Osteoblast (primary cell): ENCODE measurements around the gene PPP1R17. TPM values are rescaled to one million over a fixed set of nuclear protein-coding genes. Genes with fewer than 3 reads are reported as not detected.
A peak's percentile ranks its signal among the peaks of the same experiment; 100 is the strongest.

Experiments
- DNase-seq: peaks from one replicate; pipeline ENCODE4 v3.0.0; 2011; ENCODE audit warnings: low spot score, mixed read lengths; ENCODE audit not compliant: insufficient read length; ENCODE audit errors: missing footprints
- H2AFZ ChIP-seq: 2 replicates; pipeline ENCODE4 v1.6.0; 2011; ENCODE audit warnings: mild to moderate bottlenecking, low read length
- H3K27ac ChIP-seq: 2 replicates; pipeline ENCODE4 v1.5.1; 2011; ENCODE audit warnings: mild to moderate bottlenecking, low read depth, low read length, moderate library complexity
- H3K27me3 ChIP-seq: 2 replicates; pipeline ENCODE4 v1.6.0; 2012; ENCODE audit warnings: mild to moderate bottlenecking, control low read depth, inconsistent platforms, low read length, moderate library complexity; ENCODE audit not compliant: insufficient read depth
- H3K36me3 ChIP-seq: 2 replicates; pipeline ENCODE4 v1.5.1; 2011; ENCODE audit warnings: mild to moderate bottlenecking, low read length, control low read depth, moderate library complexity; ENCODE audit not compliant: insufficient read depth
- H3K4me1 ChIP-seq: 2 replicates; pipeline ENCODE4 v1.5.1; 2011; ENCODE audit warnings: mild to moderate bottlenecking, low read length, control low read depth, moderate library complexity; ENCODE audit not compliant: insufficient read depth
- H3K4me2 ChIP-seq: 2 replicates; pipeline ENCODE4 v1.6.0; 2011; ENCODE audit warnings: mild to moderate bottlenecking, low read length; ENCODE audit not compliant: insufficient read depth
- H3K4me3 ChIP-seq: fragments of 200-600 bp; sonication (generic); 3 replicates; pipeline ENCODE4 v1.5.1; 2012; ENCODE audit warnings: mild to moderate bottlenecking, low read length, inconsistent platforms; ENCODE audit not compliant: insufficient read depth
- H3K79me2 ChIP-seq: 2 replicates; pipeline ENCODE4 v1.6.0; 2012; ENCODE audit warnings: mild to moderate bottlenecking, low read length, control low read depth, inconsistent platforms; ENCODE audit not compliant: insufficient read depth
- H3K9me3 ChIP-seq: 2 replicates; pipeline ENCODE4 v1.5.1; 2011; ENCODE audit warnings: low read depth, low read length, control low read depth
- H4K20me1 ChIP-seq: 2 replicates; pipeline ENCODE4 v1.6.0; 2012; ENCODE audit warnings: mild to moderate bottlenecking, low read length, control low read depth; ENCODE audit not compliant: insufficient read depth
- total RNA-seq: library from RNA; depleted of rRNA; stranded (reverse); fragments of >200 nt; gene quantifications from 2 replicates; pipeline ENCODE4 v1.2.3, GENCODE V29; 2012
- TF ChIP-seq, protein P1 (sequence below): IDR thresholded peaks from 2 replicates; pipeline ENCODE4 v1.5.1; 2011; ENCODE audit warnings: mild to moderate bottlenecking, low read depth, low read length, moderate library complexity; ENCODE audit errors: extremely low read depth

Gene PPP1R17
- total RNA-seq, 1 donor: not detected

DNA sequence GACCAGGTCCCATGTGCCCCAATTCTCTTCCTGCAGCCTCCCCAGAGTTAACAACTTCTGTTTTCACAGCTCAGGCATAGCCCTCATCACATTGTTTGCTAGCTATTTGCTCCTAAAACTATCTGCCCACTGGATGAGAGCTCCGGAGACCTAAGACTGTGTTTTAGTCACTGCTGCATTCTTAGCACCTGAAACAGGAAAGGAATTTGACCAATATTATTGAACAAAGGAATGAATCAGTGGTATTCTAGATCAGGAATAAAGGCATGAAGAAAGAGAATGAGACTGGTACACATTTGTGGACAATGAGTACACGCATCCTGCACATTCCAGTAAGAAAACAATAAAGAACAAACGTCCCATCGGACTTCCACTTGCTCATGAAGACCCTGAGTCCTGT lies 54.8 kb downstream of the PPP1R17 start:
- Histone ChIP-seq H3K4me3 (no peak overlapping the region), H3K27ac (no peak overlapping the region), H3K4me1 (no peaks in the 10 kb centered on the region), H3K9me3 (no peaks in the 10 kb centered on the region), H4K20me1 (no peaks in the 10 kb centered on the region), H3K36me3 (no peaks in the 10 kb centered on the region), H3K4me2 (no peak overlapping the region), H2AFZ (no peak overlapping the region), H3K79me2 (no peaks in the 10 kb centered on the region), H3K27me3 (no peaks in the 10 kb centered on the region)
- TF ChIP-seq, protein P1, sequence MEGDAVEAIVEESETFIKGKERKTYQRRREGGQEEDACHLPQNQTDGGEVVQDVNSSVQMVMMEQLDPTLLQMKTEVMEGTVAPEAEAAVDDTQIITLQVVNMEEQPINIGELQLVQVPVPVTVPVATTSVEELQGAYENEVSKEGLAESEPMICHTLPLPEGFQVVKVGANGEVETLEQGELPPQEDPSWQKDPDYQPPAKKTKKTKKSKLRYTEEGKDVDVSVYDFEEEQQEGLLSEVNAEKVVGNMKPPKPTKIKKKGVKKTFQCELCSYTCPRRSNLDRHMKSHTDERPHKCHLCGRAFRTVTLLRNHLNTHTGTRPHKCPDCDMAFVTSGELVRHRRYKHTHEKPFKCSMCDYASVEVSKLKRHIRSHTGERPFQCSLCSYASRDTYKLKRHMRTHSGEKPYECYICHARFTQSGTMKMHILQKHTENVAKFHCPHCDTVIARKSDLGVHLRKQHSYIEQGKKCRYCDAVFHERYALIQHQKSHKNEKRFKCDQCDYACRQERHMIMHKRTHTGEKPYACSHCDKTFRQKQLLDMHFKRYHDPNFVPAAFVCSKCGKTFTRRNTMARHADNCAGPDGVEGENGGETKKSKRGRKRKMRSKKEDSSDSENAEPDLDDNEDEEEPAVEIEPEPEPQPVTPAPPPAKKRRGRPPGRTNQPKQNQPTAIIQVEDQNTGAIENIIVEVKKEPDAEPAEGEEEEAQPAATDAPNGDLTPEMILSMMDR: no peak
- DNase-seq: no peak

DNA sequence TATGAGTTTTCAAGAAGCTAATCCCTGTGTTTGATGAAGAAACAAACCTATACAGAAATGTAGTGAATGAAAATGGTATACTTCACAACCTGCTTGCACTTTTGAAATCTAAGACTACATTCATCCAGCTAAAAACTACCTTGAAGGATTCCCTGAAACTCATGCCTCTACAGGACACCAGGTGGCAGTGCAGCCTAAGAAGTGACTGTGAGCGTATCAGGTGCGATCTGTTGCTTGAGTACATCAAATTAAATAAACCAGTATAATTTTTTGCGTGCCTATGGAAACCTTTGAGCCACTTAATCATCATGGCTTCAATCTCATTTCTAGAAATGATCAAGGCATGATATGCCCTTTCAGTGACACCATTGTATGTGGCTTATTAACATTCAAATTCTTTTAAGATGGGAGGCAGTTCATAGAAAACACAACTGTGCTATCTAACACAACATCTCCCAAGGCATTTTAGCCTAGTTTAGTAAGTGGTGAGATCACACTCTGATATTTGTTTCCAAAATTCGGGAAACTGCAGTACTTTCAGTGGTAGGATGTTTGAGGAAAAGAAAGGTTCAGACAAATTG lies 57.4 kb downstream of the PPP1R17 start:
- TF ChIP-seq, protein P1: peak; percentile 85
- no peaks in the 10 kb centered on the region for H4K20me1 ChIP-seq
- H3K4me3 ChIP-seq: no peak overlapping the region
- no peak overlapping the region for H3K4me2 ChIP-seq
- H3K36me3 ChIP-seq: no peaks in the 10 kb centered on the region
- DNase-seq: peak; percentile 71
- H3K27me3 ChIP-seq: no peaks in the 10 kb centered on the region
- no peaks in the 10 kb centered on the region for H3K9me3 ChIP-seq
- H3K79me2 ChIP-seq: no peaks in the 10 kb centered on the region
- H3K27ac ChIP-seq: no peak overlapping the region
- H2AFZ ChIP-seq: no peak overlapping the region
- H3K4me1 ChIP-seq: no peaks in the 10 kb centered on the region

DNA sequence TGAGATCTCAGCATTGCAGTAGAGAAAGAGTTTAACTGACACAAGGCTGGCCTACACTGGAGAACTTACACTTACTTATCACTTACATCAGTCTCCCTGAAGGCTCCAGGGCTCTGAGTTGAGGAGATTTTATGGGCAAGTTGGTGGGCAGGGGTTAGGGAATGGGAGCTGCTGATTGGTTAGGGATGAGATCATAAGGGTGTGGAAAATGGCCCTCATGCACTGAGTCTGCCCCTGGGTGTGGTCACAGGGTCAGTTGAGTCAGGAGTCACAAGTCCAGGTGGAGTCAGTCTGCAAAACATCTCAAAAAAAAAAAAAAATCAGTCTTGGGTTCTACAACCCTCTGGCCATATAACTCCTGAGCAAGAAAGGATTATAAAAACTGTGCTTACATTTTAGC lies 60.5 kb downstream of the PPP1R17 start:
- Histone ChIP-seq H2AFZ (no peak overlapping the region), H3K4me1 (no peaks in the 10 kb centered on the region), H3K79me2 (no peaks in the 10 kb centered on the region), H3K36me3 (no peaks in the 10 kb centered on the region), H3K4me2 (no peak overlapping the region), H3K27me3 (no peaks in the 10 kb centered on the region), H3K4me3 (no peak overlapping the region), H3K27ac (no peak overlapping the region), H4K20me1 (no peaks in the 10 kb centered on the region), H3K9me3 (no peaks in the 10 kb centered on the region)
- no peak for DNase-seq
- TF ChIP-seq, protein P1: no peak

DNA sequence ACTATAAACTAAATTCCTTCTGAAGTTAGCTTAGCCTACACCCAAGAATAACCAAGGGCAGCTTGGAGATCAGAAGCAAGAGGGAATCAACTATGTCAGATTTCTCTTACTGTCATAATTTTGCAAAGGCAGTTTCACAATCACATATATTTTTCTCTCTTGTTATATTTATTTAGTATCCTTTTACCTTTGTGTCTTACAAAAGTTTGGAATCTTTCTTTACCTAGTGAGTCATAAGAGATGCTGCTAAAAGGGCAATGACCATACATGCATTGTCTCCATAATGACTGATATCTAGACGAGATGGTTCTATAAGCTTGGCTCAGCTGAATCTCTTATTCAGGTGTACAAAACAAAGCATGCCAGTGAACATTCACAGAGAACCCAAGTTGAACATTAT lies 61.1 kb downstream of the PPP1R17 start:
- H3K27ac ChIP-seq: no peak overlapping the region
- no peaks in the 10 kb centered on the region for H4K20me1 ChIP-seq
- H3K79me2 ChIP-seq: no peaks in the 10 kb centered on the region
- DNase-seq: peak; percentile 21
- no peaks in the 10 kb centered on the region for H3K27me3 ChIP-seq
- H3K4me2 ChIP-seq: no peak overlapping the region
- TF ChIP-seq, protein P1: no peak
- no peak overlapping the region for H3K4me3 ChIP-seq
- H3K4me1 ChIP-seq: no peaks in the 10 kb centered on the region
- H3K9me3 ChIP-seq: no peaks in the 10 kb centered on the region
- H3K36me3 ChIP-seq: no peaks in the 10 kb centered on the region
- no peak overlapping the region for H2AFZ ChIP-seq
